BJ (cell line): ENCODE data around the gene GDI2. TPM values are rescaled to one million over a fixed set of nuclear protein-coding genes. Genes with fewer than 3 reads are reported as not detected.
"Not testable (repeated sequence)": the region's sequence is repeated elsewhere in the genome, so short reads cannot be mapped to it uniquely, and the experiment has no call there.

Experiments
- CTCF ChIA-PET: fragments of 350-600 bp; formaldehyde crosslinking; extraction: SDS; loops from one replicate; lab custom pipeline; 2021; ENCODE audit warnings: antibody characterized with exemption, inconsistent platforms; lab: Yijun Ruan, JAX
- POLR2A ChIA-PET: fragments of 300-600 bp; sonication (Branson Sonifier 250); formaldehyde crosslinking; extraction: SDS; loops from one replicate; lab custom pipeline; 2021; ENCODE audit warnings: antibody characterized with exemption; lab: Charles Lee
- DNase-seq: peaks from one replicate; pipeline ENCODE4 v3.0.0-alpha.2; 2011; ENCODE audit warnings: low read depth
- H3K27me3 ChIP-seq: 2 replicates; pipeline ENCODE4 v1.6.0; 2011; ENCODE audit warnings: low read length; ENCODE audit not compliant: control insufficient read depth, insufficient read depth
- H3K36me3 ChIP-seq: 2 replicates; pipeline ENCODE4 v1.5.1; 2011; ENCODE audit warnings: low read length; ENCODE audit not compliant: control insufficient read depth, insufficient read depth
- H3K4me3 ChIP-seq: 2 replicates; pipeline ENCODE4 v1.5.1; 2011; ENCODE audit warnings: low read depth, mild to moderate bottlenecking, control low read depth, low read length
- polyA plus RNA-seq: library from polyadenylated mRNA; depleted of rRNA; stranded (reverse); fragments of >200 nt; gene quantifications from 2 replicates; pipeline ENCODE4 v1.2.3, GENCODE V29; 2011
- TF ChIP-seq, protein P1 (sequence below): IDR thresholded peaks from 2 replicates; pipeline ENCODE4 v1.5.1; 2011; ENCODE audit warnings: low read depth, mild to moderate bottlenecking, control low read depth, inconsistent platforms, low read length, moderate library complexity; ENCODE audit not compliant: insufficient read depth

GDI2 gene
- polyA plus RNA-seq, 1 experiment: 148 TPM

DNA sequence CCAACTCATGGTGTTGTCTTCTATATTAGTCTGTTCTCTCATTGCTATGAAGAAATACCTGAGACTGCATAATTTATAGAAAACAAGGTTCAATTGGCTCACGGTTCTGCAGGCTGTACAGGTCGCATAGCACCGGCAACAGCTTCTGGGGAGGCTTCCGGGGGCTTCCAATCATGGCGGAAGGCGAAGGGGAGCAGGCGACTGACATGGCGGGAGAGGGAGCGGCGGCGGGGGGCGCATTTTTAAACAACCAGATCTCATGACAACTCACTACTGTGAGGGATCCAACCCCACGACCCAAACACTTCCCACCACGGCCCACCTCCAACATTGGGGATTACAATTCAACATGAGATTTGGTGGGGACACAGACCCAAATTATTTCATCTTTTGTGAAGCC, 28.7 kb upstream of the GDI2 start:
- DNase-seq: no peak
- TF ChIP-seq, protein P1, sequence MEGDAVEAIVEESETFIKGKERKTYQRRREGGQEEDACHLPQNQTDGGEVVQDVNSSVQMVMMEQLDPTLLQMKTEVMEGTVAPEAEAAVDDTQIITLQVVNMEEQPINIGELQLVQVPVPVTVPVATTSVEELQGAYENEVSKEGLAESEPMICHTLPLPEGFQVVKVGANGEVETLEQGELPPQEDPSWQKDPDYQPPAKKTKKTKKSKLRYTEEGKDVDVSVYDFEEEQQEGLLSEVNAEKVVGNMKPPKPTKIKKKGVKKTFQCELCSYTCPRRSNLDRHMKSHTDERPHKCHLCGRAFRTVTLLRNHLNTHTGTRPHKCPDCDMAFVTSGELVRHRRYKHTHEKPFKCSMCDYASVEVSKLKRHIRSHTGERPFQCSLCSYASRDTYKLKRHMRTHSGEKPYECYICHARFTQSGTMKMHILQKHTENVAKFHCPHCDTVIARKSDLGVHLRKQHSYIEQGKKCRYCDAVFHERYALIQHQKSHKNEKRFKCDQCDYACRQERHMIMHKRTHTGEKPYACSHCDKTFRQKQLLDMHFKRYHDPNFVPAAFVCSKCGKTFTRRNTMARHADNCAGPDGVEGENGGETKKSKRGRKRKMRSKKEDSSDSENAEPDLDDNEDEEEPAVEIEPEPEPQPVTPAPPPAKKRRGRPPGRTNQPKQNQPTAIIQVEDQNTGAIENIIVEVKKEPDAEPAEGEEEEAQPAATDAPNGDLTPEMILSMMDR: no peak
- Histone ChIP-seq H3K27me3 (peaks cover 3% of the 10 kb centered on the region; the same call in 1 of the 2 replicates), H3K4me3 (no peak overlapping the region), H3K36me3 (no peaks in the 10 kb centered on the region)
- CTCF ChIA-PET: interaction anchor here (0.8 to 1.0 kb wide), 2 partner anchors 12 to 15 kb away, joined by 3 read pairs; no protein-coding TSS in a partner anchor
- POLR2A ChIA-PET: no interaction called here

DNA sequence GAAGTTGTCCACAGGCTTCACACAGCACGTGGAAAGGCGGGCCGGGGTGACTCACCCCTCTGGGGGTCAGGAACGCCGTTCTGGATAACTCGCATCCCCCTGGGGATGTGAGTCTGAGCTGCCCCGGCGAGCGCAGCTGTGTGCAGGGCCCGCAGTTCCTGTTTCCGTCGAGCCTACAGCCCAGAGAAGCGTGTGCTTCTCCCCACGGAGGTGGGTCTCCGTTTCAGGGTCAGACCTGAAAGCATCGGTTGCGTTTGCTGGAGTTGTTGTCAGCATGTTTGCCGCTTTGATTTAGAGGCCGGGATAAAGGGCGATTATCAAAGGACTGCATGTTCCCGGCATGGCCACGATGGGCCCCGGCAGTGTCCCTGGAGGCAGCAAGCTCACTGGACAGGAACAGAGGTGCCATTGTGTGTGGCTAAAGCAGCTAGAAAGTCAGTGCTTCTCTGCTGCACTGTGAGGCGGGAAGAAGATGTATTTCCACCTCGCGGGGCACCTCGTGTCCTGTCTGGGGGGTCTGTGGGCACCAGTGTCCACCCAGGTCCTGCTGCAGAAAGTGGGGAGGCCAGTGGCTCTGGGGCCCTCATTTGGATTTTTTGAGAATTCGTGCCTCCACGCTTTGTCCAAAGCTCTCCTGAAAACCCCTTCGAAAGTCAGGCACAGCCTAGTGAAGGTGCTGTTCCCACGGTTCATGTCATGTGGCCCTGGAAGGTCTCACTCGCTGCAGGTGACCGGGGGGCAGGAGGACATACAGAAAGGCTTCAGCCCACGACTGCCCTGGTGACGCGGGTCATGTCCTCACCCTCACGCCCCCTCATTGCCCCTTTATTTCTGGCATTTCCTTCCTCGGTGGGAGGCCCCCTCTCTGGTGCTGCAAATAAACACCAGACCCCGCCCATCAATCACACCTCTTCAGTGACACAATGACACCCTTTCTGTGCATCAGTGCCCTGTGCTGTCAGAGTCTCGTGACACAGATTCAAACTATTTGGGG, 27.4 kb upstream of the GDI2 start:
- no peak for DNase-seq
- H3K27me3 ChIP-seq: peaks cover 3% of the 10 kb centered on the region; the same call in 1 of the 2 replicates
- TF ChIP-seq, protein P1: no peak
- H3K4me3 ChIP-seq: no peak overlapping the region
- ChIA-PET CTCF (no interaction called here), POLR2A (no interaction called here)
- H3K36me3 ChIP-seq: no peaks in the 10 kb centered on the region

DNA sequence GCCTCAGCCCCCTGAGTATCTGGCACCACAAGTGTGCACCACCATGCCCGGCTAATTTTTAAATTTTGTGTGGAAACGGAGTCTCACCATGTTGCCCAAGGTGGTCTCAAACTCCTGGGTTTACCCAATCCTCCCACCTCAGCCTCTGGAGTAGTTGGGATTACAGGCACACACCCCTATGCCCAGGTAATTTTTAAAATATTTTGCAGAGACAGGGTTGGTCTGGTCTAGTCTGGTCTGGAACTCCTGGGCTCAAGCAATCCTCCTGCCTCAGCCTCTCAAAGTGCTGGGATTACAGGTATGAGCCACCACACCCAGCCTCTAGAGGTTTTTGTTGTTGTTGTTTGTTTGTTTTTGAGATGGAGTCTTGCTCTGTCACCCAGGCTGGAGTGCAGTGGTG, 22.9 kb upstream of the GDI2 start:
- POLR2A ChIA-PET, CTCF ChIA-PET, H3K27me3 ChIP-seq, H3K4me3 ChIP-seq, DNase-seq, H3K36me3 ChIP-seq: not testable (repeated sequence)

DNA sequence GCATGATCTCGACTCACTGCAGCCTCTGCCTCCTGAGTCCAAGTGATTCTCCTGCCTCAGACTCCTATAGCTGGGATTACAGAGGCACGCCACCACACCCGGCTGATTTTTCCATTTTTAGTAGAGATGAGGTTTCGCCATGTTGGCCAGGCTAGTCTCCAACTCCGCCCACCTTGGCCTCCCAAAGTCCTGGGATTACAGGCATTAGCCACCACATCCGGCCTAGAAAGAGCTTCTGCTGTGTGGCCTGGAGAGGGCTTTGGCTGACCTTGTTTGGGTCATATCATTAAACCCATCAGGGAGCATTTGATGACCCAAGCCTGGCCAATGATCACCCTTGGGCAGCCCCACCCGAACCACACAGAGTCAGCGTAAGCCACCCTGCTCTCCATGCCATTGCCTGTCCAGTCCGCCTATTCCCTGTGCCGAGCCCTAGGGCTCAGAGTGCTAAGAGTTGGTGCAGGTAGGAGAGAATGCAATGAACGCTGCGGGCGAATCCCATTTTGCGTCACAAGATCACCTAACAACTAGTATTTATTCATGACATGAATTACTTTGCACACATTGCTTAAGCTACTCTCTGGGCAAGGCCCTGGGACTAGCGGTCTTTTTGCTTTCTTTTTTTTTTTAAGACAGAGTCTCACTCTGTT, 22.3 kb upstream of the GDI2 start:
- Histone ChIP-seq H3K27me3 (no peaks in the 10 kb centered on the region), H3K36me3 (no peaks in the 10 kb centered on the region), H3K4me3 (no peak overlapping the region)
- DNase-seq: no peak
- CTCF ChIA-PET: no interaction called here
- POLR2A ChIA-PET: no interaction called here
- TF ChIP-seq, protein P1: no peak

DNA sequence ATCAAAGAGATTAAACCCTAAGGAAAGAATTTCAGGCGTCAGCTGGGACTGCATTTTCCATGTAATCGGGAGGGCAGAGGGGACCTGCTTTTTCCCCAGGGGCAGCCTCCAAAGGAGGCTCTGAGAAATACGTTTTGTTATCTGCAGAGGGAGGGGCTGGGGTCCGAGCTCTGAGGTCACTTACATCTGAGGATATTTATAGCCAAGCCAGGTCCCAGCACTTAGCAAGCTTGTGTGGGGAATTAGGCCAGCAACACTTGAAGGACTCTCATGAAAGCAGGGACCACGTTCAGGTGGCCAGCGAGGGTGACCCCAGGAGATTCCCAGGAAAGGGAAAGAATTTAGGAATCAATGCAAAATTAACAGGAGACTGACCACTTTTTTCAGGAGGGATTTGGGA, 20.6 kb upstream of the GDI2 start:
- H3K36me3 ChIP-seq: no peaks in the 10 kb centered on the region
- DNase-seq: no peak
- CTCF ChIA-PET: interaction anchor here (0.7 kb wide), 1 partner anchor 12 kb away, joined by 3 read pairs; no protein-coding TSS in a partner anchor
- no peak overlapping the region for H3K4me3 ChIP-seq
- no peaks in the 10 kb centered on the region for H3K27me3 ChIP-seq
- TF ChIP-seq, protein P1: no peak
- POLR2A ChIA-PET: no interaction called here
